GM18520 (cell line): Measurements from ENCODE around the gene ADGRG2.
"Not testable (repeated sequence)": the region's sequence is repeated elsewhere in the genome, so short reads cannot be mapped to it uniquely, and the experiment has no call there.

Experiments
- ATAC-seq: cut with Tn5 transposase; IDR thresholded peaks from one replicate; pipeline ENCODE4 v1.9.1; 2021; ENCODE audit not compliant: unreplicated experiment

Gene ADGRG2

GRCh38 chrX:19003756-19004155 lies 118.5 kb downstream of the ADGRG2 start:
- no peak for ATAC-seq

GRCh38 chrX:18998653-18999052 lies 123.6 kb downstream of the ADGRG2 start:
- ATAC-seq, result no peak

DNA sequence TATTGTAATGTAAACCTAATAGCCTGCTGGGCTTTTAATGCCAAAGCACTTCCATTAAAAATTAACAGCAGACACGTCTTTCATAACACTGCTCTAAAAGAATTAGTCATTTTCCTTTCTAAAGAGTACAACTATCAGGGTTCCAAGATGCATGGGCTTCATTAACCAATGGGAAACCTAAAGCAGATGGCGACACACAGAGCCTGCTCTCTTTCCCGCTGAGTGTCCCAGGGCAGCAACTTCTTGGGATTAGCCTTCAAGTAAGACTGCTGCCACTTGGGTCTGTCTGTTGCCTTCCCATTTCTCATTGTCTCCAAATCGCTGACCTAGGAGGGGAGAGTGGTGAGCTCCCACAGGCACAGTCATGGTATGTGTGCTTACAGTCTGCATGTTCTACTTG lies 124.4 kb downstream of the ADGRG2 start:
- no peak for ATAC-seq

DNA sequence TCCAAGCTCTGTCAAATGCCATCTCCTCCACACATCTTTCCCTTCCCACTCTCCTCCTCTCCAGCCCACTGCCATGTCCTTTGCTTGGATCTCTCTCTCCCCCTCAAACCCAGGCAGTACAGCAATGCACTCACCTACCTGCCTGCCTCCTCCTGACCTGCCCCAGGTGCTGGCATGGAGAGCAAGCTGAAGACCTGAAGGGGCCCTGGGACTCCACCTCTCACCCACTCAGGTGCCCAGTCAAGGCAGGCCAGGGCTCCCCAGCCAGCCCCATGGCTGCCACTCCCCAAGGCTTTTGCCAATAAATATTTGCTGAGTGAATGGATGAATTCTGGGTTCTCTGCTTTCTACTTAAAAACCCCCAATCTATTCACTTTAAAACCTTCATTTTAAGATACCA lies 125.7 kb downstream of the ADGRG2 start:
- no peak for ATAC-seq

GRCh38 chrX:18995221-18995620 lies 127.0 kb downstream of the ADGRG2 start:
- no peak for ATAC-seq

DNA sequence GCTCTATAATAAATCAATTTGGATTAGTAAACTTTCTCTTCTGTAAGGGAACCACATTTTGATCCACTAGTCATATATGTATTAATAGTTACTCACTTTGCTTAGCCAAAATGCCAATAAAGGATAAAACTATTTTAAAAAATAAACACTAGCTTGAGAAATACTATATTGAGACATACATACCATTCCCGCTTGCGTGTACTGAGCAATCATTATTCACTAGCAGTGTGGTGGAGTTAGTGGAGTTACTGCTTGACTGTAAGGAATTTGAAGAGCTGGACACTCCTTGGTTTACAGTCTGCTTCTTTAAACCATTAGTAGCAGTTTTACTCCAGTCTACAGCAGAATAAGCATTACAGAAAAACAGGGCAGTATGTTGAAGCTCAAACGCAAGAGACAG lies 127.6 kb downstream of the ADGRG2 start:
- no peak for ATAC-seq

GRCh38 chrX:18992829-18993228 lies 129.4 kb downstream of the ADGRG2 start:
- ATAC-seq, result no peak

DNA sequence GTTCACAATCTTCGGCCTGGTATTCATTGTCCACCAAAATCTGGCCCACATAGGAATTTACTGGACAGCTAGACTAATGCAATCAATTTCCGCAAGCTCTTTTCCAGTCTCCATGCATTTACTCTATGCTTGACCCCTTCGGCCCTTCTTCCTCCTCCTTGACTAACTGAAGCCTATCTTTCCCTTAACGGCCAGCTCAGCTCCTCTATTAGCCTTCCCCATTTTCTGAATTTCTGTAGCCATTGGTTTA lies 137.2 kb downstream of the ADGRG2 start:
- no peak for ATAC-seq

DNA sequence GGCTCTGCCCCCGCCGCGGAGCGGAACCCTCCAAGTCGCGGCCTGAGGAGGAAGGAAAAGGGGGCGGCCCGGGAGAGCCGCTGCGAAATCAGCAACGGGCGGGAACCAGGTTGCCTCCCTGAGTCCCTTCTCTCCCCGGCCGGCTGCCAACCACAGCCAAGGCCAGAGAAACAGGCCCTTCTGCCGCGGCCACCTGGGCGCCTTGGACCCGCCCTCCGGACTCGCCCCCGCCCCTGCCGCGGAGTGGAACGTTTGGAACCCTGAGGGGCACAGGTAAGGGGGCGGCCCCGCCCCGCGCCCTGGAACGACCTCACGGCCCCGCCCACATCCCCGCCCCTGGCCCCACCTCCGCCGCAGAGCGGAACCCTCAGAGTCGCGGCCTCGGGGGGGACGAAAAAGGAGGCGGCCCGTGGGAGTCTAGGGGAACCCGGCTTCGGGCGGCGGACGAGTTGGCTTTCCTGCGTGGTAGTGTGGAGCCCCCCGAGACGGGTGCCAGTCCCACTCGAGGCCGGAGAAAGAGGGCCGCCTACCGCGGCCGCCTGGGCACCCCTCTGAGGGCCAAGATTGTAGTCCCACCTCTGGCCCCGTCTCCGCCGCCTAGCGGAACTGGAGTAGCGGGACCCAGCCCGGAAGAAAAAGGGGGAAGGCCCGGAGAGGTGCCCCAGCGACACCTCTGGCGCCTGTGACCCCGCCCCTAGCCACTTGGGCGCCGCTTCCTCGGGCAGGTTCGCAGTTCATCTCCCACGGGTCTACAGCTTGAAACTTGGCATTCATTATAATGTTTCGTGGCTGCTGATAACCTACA lies 137.7 kb downstream of the ADGRG2 start:
- ATAC-seq, result peak; percentile 70

GRCh38 chrX:18983666-18984380 lies 138.4 kb downstream of the ADGRG2 start, which contains the start of gene PHKA2:
PHKA2 (minus strand) TSS chrX:18984114; CDS start chrX:18983932, 182 bp downstream.
- ATAC-seq, result peak; percentile 25

DNA sequence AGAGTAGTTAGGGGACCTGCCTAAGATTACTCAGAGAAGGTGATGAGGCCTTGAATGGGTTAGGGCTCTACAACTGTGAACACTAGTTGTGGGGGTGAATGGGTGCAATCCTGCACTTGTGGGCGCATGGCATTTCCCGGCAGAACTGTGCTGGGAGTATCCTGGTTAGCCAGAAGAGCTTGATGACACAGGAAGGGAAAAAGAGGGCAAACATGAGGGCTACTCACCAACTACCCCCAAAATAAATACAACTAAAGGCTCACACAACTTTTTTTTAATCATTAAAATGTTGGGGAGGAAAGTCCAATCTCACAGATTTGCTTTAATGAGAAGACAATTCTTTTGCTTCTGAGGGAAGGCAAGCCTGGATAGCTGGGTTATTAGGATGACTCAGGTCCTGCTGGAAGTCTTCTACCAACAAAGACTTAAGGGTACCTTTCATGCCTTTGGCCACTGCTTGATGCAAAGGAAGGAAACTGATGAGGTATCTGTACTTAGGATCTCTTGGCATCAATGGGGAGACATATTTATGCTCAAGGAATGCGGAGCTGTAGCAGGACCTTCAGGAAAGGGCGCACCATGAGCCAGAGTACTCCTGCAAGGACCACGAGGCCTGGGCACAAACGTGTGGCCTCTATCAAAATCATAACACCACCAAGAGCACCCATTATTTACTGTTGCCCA lies 141.0 kb downstream of the ADGRG2 start:
- no peak for ATAC-seq

GRCh38 chrX:18980262-18980661 lies 142.0 kb downstream of the ADGRG2 start:
- not testable (repeated sequence) for ATAC-seq

- ATAC-seq, result no peak
These were observed 147.3 kb downstream of the ADGRG2 start for GRCh38 chrX:18974993-18975392.

- no peak for ATAC-seq
These were observed 148.6 kb downstream of the ADGRG2 start for GRCh38 chrX:18973527-18974192.

DNA sequence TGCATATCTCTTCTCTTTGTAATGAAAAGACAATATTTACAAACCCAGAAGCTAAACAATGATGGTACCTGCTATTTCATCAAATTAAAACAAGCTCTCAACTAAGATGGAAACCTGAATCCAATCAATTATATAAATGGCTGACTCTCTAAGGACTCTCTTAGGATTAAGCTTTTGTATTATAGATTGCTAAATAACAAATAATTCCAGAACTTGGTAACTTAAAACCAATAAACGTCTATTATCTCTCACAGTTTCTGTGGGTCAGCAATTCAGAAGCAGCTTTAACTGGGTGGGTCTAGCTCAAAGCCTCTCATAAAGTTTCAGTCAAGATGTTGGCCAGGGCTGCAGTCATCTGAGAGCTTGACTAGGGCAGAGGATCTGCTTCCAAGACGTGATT lies 150.8 kb downstream of the ADGRG2 start:
- ATAC-seq, result no peak

DNA sequence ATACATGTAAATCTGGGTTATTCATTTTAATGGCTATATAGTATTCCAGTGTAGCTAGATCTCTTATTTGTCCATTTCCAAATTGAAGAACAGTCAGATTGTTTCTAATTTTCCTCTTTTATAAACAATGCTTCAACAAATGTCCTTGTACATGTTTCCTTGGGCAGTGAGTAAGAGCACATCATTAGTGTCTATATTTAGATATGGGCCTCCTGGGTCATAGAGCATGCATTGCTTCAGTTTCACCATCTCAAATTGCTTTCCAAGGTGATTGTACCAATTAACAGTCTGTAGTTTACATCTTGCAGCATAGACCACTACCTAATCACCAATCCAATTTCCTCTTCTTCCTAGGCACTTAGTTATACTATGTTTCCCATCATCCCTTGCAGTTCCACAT lies 151.8 kb downstream of the ADGRG2 start:
- ATAC-seq, result no peak

- ATAC-seq, result no peak
These were observed 155.6 kb downstream of the ADGRG2 start for GRCh38 chrX:18966624-18967023.

DNA sequence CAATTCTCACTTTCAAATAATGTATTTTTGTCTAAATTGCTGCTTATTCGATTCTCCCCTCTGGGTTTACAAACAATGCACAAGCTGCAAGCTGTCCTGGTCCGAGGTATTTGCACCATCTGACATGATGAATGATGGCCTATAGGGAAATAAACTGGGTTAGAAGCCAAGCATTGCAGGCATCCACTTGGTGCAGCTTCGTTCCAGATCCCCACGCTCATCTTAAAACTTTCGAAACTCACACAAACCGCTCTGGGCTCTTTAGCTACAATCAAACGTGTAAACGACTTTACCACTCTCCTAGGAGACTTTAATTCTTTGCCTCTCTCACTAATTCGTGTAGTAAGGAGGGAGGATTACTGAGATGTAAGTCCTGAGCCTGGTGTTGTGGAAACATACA lies 157.4 kb downstream of the ADGRG2 start:
- no peak for ATAC-seq

- no peak for ATAC-seq
These were observed 158.2 kb downstream of the ADGRG2 start for GRCh38 chrX:18964026-18964425.

DNA sequence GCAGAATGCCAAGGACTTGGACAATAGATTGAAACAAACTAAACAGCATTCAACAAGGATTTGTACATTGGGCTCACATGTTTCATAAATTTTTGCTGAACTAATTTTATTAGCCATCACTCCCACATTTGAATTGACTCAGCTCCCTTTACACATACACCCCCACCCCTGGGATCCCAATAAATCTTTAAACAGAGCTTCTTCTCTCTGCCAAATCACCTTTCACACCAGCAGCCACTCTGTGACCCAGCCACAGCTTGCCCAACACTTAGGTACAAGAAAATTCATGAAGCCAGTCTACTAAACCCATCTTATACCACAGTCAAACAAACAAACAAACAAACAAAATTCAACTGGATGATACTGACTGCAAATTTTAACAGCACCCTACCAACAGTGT lies 159.9 kb downstream of the ADGRG2 start:
- no peak for ATAC-seq

DNA sequence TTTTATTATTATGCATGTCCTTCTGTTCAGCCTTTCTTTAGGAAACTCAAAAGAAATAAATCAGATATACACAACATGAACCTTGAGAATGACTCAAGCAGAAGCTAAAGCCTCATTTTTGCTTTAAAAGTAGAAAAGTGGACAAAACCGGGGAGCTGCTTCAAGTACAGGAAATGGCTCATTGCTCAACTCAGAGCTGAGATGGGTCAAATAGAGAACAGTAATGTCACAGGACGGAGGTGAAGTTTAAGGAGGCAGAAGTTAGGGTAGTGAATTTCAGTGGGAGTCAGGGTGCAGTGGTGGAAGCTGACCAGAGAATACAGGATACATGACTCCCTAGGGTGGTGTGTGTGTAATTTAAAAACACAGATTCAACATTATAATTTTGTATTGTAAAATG lies 160.6 kb downstream of the ADGRG2 start:
- ATAC-seq, result no peak
